ENCODE measurements around the gene SH3BP2. TPM values are rescaled to one million over a fixed set of nuclear protein-coding genes. Genes with fewer than 3 reads are reported as not detected.

SH3BP2 gene
- total RNA-seq, 1 donor from 2014 or later = 109 TPM

- DNase-seq (ENCODE audit: low spot score) = no peak
Measured at GRCh38 chr4:2802618-2803531, 10.0 kb downstream of the SH3BP2 start.

- no peak for DNase-seq (ENCODE audit: low spot score)
Measured at GRCh38 chr4:2803624-2804448, 11.0 kb downstream of the SH3BP2 start.

GRCh38 chr4:2804449-2804972, 11.6 kb downstream of the SH3BP2 start:
- no peak for DNase-seq (ENCODE audit: low spot score)

- no peak for DNase-seq (ENCODE audit: low spot score)
Measured at GRCh38 chr4:2804973-2805501, 12.2 kb downstream of the SH3BP2 start.

- peak; percentile 88 for DNase-seq (ENCODE audit: low spot score)
Measured at GRCh38 chr4:2805712-2806389, 13.0 kb downstream of the SH3BP2 start.

GRCh38 chr4:2806390-2807355, 13.8 kb downstream of the SH3BP2 start:
- no peak for DNase-seq (ENCODE audit: low spot score)

- no peak for DNase-seq (ENCODE audit: low spot score)
Measured at GRCh38 chr4:2807571-2807970, 14.7 kb downstream of the SH3BP2 start.

GRCh38 chr4:2808001-2808400, 15.1 kb downstream of the SH3BP2 start:
- no peak for DNase-seq (ENCODE audit: low spot score)

- no peak for DNase-seq (ENCODE audit: low spot score)
Measured at GRCh38 chr4:2809610-2810180, 16.8 kb downstream of the SH3BP2 start.

GRCh38 chr4:2810388-2810787, 17.5 kb downstream of the SH3BP2 start:
- DNase-seq (ENCODE audit: low spot score) = no peak

GRCh38 chr4:2811830-2812611, 19.1 kb downstream of the SH3BP2 start:
- DNase-seq (ENCODE audit: low spot score) = peak; percentile 81

- no peak for DNase-seq (ENCODE audit: low spot score)
Measured at GRCh38 chr4:2812612-2813354, 19.9 kb downstream of the SH3BP2 start.

GRCh38 chr4:2813446-2814405, 20.8 kb downstream of the SH3BP2 start:
- no peak for DNase-seq (ENCODE audit: low spot score)

- DNase-seq (ENCODE audit: low spot score) = no peak
Measured at GRCh38 chr4:2814627-2815270, 21.9 kb downstream of the SH3BP2 start.

- no peak for DNase-seq (ENCODE audit: low spot score)
Measured at GRCh38 chr4:2816401-2816954, 23.6 kb downstream of the SH3BP2 start.

GRCh38 chr4:2817137-2817536, 24.3 kb downstream of the SH3BP2 start:
- DNase-seq (ENCODE audit: low spot score) = no peak
